C4-2B (cell line): ENCODE measurements around the gene C12orf43.

Experiments used
- CTCF ChIP-seq: fragments of 450-650 bp; conservative IDR thresholded peaks from 2 replicates; pipeline ENCODE4 v1.5.1; 2017; ENCODE audit warnings: mild to moderate bottlenecking
- ZFX ChIP-seq: fragments of 450-650 bp; IDR thresholded peaks from 2 replicates; pipeline ENCODE4 v1.6.1; 2017

GRCh38 chr12:120964298-120964697, 52.0 kb downstream of the C12orf43 start:
- TF ChIP-seq CTCF (no peak), ZFX (no peak)
